HG03342 (cell line): ENCODE data around the gene CYP26B1.

ENCODE experiments used
- ATAC-seq: cut with Tn5 transposase; IDR thresholded peaks from one replicate; pipeline ENCODE4 v1.9.1; 2021; ENCODE audit warnings: mild to moderate bottlenecking, moderate library complexity; ENCODE audit not compliant: unreplicated experiment

The CYP26B1 gene

DNA sequence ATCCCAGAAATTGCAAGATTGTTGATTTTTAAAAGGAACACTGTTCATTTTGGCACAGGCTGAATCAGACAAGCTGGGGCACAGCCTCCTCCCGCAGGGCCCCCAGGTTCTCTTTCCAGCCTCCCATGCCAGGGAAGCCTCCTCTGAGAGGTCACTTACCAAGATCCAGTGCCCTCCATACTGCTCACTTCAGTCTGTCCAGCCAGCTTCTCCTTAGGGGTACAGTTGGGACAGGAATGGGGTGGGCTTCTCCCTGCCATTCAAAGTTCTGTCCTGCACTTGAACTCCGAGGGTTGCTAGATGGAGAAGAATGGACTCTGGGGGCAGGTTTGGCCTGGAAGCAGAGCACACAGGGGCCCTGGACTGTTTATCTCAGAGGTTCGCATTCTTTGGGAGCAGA, 7.5 kb upstream of the CYP26B1 start:
- ATAC-seq, result no peak

- ATAC-seq, result no peak
Observed at GRCh38 chr2:72154386-72154975, 6.8 kb upstream of the CYP26B1 start.

GRCh38 chr2:72153924-72154323, 6.3 kb upstream of the CYP26B1 start:
- ATAC-seq, result no peak

- ATAC-seq, result no peak
Observed at GRCh38 chr2:72153026-72153791, 5.5 kb upstream of the CYP26B1 start.

- no peak for ATAC-seq
Observed at GRCh38 chr2:72150861-72151356, 3.2 kb upstream of the CYP26B1 start.

GRCh38 chr2:72150157-72150860, 2.6 kb upstream of the CYP26B1 start:
- peak; percentile 68 for ATAC-seq

DNA sequence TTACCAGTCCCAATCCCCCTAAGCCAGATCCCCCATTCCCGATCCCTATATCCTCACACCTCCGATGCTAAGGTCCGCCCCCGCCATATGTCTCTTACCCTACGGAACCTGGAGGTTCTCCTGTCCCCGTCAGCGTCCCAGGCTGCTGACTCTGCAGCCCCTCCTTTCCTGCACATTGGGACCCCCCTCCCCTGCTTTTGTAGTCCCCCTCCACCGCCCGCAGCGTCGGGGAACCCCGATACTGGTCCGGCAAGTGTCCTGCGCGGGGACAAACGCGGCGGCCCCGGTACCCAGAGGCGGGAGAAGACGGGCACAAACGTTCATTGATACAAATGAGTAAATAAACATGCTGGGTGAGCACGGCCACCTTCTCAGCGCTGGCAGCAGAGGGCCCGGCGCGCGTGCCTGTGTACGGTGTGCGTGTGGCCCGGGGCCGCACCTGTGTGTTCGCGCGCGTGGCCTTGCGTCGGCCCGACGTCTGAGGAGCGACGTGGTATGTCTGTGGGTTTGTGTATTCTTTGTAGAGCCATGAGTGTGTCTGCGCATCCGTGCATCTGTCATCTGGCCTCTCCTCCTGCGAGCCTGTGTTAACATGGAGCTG, 2.0 kb upstream of the CYP26B1 start:
- no peak for ATAC-seq

DNA sequence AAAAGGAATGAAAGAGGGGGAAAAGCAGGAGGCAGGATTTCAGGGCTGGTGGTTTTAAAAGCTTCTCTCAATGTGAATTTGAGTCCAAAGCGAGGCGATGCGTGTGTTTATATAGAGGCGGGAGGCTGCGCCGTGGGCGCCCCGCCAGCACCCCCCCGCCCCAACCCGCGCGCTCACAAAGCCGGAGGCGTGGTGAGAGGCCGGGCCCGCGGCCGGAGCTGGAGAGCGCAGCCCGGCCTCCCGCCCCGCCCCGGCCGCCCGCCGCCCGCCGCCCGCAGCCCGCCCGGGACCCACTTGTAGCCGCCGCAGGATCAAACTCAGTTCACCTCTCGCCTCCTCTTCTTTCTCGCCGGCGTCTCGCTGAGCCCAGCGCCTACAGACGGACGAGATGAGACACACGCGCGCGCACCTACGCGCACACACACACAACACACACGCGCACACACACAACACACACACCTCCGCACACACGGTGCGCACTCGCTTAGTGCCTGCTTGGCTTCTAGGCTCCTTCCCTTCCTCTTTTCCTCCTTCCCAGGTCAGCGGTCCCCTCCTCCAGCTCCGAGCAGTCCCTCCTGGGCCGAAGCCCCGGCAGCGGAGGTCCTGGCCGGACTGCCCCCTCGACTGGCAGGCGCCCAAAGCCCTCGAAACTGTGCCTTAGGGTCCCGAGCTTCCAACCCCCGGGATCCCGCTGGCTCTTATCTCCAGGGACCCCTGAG, 1.3 kb upstream of the CYP26B1 start:
- no peak for ATAC-seq

- no peak for ATAC-seq
Observed at GRCh38 chr2:72148003-72148836, 558 bp upstream of the CYP26B1 start.

GRCh38 chr2:72146347-72147302, 1.0 kb downstream of the CYP26B1 start:
- no peak for ATAC-seq

DNA sequence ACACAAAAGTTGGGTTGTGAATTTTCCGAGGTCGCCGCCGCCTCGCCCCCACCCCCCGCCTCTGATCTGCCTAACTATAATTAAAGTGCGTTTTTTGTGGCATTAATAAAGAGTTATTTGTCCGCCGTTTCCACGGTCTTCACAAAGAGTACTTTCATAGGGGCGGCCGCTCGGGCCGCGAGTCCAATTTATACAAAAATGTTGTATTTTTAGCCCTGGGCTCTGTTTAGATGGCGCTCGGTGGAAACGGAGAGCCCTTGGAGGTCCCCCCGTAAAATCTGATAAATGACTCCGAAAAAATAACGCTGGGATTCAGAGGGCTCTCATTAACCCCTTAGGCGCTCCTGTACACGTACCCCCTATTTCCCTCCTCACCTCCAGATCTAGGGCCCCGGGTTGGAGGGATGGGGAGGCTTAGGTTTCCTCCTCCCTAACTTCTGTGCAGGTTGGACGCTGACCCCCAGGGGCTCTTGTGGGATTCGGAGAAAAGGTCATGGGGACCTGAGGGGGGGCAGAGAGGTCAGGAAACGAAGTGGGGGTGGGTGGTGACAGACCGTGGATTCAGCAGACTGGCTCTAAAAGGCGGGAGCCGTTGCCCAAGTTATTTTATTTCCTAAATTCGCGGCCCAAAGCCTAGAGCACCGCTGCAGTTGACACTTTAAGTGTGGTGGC, 1.9 kb downstream of the CYP26B1 start:
- no peak for ATAC-seq

GRCh38 chr2:72145289-72145657, 2.4 kb downstream of the CYP26B1 start:
- ATAC-seq, result no peak

DNA sequence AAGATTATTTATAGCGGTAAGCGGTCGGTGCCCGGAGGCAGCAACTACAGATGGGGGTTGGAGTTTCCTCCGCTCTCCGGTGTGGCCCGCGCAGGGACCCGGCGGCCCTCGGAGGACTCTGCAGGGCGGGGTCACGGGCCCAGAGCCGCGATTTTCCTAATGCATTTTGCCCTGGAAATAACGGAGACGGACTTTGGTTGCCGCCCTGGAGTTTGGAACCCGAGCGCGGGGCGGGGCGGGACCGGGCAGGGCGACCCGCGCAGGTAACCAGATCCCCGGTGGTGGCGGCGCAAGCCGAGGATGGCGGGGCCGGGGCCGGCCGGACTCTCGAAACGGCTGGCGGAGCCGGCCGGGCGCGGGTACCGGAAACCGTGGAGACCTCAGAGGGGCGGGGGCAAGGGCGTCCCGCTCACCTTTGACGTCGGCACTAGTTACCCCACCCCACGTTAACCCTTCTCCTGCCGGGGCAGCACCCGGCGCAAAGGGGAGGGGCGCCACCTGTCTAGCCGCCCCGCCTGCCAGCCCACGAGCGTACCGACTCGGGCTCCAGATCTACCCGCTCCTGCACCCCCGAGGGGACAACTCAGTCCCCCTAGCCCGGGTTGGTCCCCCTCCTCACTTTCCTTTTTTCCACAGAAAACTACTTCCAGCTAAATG, 2.9 kb downstream of the CYP26B1 start:
- no peak for ATAC-seq

DNA sequence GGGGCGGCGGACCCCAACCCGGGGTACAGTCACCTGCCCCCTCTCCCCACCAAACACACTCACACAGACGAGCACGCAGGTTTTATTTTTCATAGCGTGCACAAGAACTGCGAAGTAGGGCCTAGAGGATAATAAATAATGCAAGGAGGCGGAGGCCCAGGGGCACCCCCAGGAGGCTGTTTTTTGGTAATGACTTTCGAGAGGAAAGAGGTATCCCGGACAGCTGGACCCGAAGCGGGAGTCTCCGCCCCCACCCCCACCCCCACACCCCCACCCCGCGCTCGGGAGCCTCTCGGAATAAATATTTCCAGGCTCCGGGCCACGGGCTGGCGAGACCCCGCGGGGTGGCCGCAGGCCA, 3.4 kb downstream of the CYP26B1 start:
- no peak for ATAC-seq

DNA sequence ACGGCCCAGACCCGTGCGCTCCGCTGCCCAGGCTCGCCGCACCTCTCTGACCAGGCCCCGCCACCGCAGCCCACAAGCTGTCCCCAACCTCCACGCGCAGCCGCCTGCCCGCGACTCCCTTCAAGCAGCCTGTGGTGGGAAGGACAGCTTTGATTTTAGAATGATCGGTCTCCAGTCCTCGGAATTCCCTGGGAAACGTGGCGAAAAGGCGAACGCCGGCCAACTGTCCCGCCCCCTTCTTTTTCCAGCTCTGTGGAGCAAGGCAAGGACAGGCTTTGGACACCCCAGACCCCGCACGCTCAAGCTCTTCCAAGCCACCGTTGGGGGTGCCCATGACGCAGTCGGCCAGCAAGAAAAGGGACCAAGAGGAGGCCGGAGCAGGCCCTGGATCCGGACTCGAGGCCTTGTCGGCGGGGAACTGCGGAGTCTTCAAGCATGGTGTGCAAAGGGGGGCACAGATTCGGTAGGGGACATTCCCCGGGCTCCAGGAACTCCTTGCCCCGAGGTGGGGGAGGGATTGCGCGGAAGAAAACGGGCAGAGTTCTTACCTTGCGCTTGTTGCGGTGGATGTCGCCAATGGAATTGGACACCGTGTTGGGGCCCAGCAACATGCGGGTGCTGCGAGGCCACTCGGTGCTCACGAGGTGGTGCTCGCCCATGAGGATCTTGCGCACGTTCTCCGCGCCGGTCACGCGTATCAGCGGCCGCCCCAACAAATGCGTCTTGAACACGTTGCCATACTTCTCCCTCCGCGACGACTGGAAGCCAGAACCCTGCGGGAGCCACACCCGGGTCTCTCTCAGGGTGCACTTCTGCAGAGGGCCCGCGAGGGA, 4.0 kb downstream of the CYP26B1 start:
- no peak for ATAC-seq

GRCh38 chr2:72142570-72143440, 4.9 kb downstream of the CYP26B1 start:
- ATAC-seq, result no peak
